CD14-positive monocyte (primary cell): ENCODE measurements around the gene ZNF423. TPM values are rescaled to one million over a fixed set of nuclear protein-coding genes. Genes with fewer than 3 reads are reported as not detected.

Source experiments
- DNase-seq, 3 donors: peaks; one replicate each; pipeline ENCODE4 v3.0.0-alpha.2; 2011 to 2022
- H2AFZ ChIP-seq: 2 replicates; pipeline ENCODE4 v1.6.0; 2012; ENCODE audit warnings: mild to moderate bottlenecking, low read depth, low read length, inconsistent platforms; ENCODE audit not compliant: insufficient read depth, poor library complexity, severe bottlenecking
- H3K27ac ChIP-seq, 2 donors: 1 replicate in 1 of 2; 2 replicates in 1 of 2; pipeline ENCODE4 v1.5.1; 2012 to 2013; ENCODE audit warnings: low read length in 2 of 2, control low read depth in 1 of 2, inconsistent platforms in 1 of 2, low read depth in 1 of 2, mild to moderate bottlenecking in 1 of 2
- H3K27me3 ChIP-seq, 2 donors: one replicate each; pipeline versions ENCODE4 v1.6.0 to v1.6.1; 2011 to 2013; ENCODE audit warnings: low read length in 2 of 2; ENCODE audit not compliant: control insufficient read depth in 2 of 2, insufficient read depth in 2 of 2
- H3K36me3 ChIP-seq, 2 donors: replicated peaks in 1 of 2; 1 replicate in 1 of 2; 2 replicates in 1 of 2; pipeline versions ENCODE4 v1.5.1 to v1.6.1; 2012 to 2013; ENCODE audit warnings: low read length in 2 of 2, control low read depth in 1 of 2, inconsistent platforms in 1 of 2, mild to moderate bottlenecking in 1 of 2; ENCODE audit not compliant: insufficient read depth in 2 of 2, control insufficient read depth in 1 of 2
- H3K4me1 ChIP-seq, 2 donors: 1 replicate in 1 of 2; 2 replicates in 1 of 2; pipeline versions ENCODE4 v1.5.1 to v1.6.1; 2012 to 2013; ENCODE audit warnings: low read length in 2 of 2, control low read depth in 1 of 2, inconsistent platforms in 1 of 2, mild to moderate bottlenecking in 1 of 2, moderate library complexity in 1 of 2; ENCODE audit not compliant: insufficient read depth in 2 of 2, control insufficient read depth in 1 of 2
- H3K4me2 ChIP-seq: replicated peaks from 2 replicates; pipeline ENCODE3; 2012; ENCODE audit warnings: low read length, moderate library complexity, mild to moderate bottlenecking; ENCODE audit not compliant: poor library complexity, severe bottlenecking; ENCODE audit errors: extremely low read depth
- H3K4me3 ChIP-seq, 3 experiments: fragments of 200-600 bp in 1 of 3; sonication (generic) in 1 of 3; replicated peaks in 1 of 3; 1 replicate in 2 of 3; 2 replicates in 1 of 3; pipeline ENCODE4 v1.5.1; 2011 to 2013; ENCODE audit warnings: low read length in 3 of 3, mild to moderate bottlenecking in 3 of 3, control low read depth in 2 of 3, low read depth in 2 of 3, inconsistent platforms in 1 of 3, moderate library complexity in 1 of 3
- H3K79me2 ChIP-seq: 2 replicates; pipeline ENCODE4 v1.6.0; 2012; ENCODE audit warnings: mild to moderate bottlenecking, control low read depth, inconsistent platforms, low read length, moderate library complexity; ENCODE audit not compliant: insufficient read depth
- H3K9ac ChIP-seq: 2 replicates; pipeline ENCODE4 v1.6.0; 2017; ENCODE audit warnings: low read length, mild to moderate bottlenecking; ENCODE audit not compliant: insufficient read depth, poor library complexity, severe bottlenecking
- H3K9me3 ChIP-seq, 2 donors: replicated peaks in 1 of 2; 1 replicate in 1 of 2; 2 replicates in 1 of 2; pipeline versions ENCODE4 v1.5.1 to v1.6.1; 2012 to 2013; ENCODE audit warnings: low read length in 2 of 2, control low read depth in 1 of 2; ENCODE audit not compliant: control insufficient read depth in 1 of 2, insufficient read depth in 1 of 2
- H4K20me1 ChIP-seq: 2 replicates; pipeline ENCODE4 v1.6.0; 2012; ENCODE audit warnings: mild to moderate bottlenecking, low read length, control low read depth, moderate library complexity; ENCODE audit not compliant: insufficient read depth
- H3K27ac Mint-ChIP-seq, 7 donors: one replicate each; pipeline ENCODE4 v1.8.0; 2020; ENCODE audit warnings: mild to moderate bottlenecking in 7 of 7, mixed read lengths in 7 of 7, moderate library complexity in 6 of 7, inconsistent platforms in 2 of 7
- H3K27me3 Mint-ChIP-seq, 3 donors: one replicate each; pipeline ENCODE4 v1.8.0; 2021 to 2022; ENCODE audit warnings: low read depth in 3 of 3, mild to moderate bottlenecking in 3 of 3, mixed read lengths in 3 of 3, moderate library complexity in 3 of 3, inconsistent platforms in 1 of 3
- H3K36me3 Mint-ChIP-seq, 2 donors: one replicate each; pipeline ENCODE4 v1.8.0; 2020; ENCODE audit warnings: mixed read lengths in 2 of 2, inconsistent platforms in 1 of 2, mild to moderate bottlenecking in 1 of 2
- H3K4me1 Mint-ChIP-seq: one replicate; pipeline ENCODE4 v1.8.0; 2020; ENCODE audit warnings: mild to moderate bottlenecking, mixed read lengths
- H3K4me3 Mint-ChIP-seq, 2 donors: one replicate each; pipeline ENCODE4 v1.8.0; 2020; ENCODE audit warnings: mild to moderate bottlenecking in 2 of 2, mixed read lengths in 2 of 2, moderate library complexity in 1 of 2
- H3K9me3 Mint-ChIP-seq, 7 donors: one replicate each; pipeline ENCODE4 v1.8.0; 2020 to 2022; ENCODE audit warnings: mixed read lengths in 7 of 7, mild to moderate bottlenecking in 6 of 7, moderate library complexity in 6 of 7, inconsistent platforms in 2 of 7
- WGBS: methylation state at CpG from one replicate; pipeline ENCODE4 v1.1.5; 2013; ENCODE audit warnings: missing lambda C conversion rate; ENCODE audit not compliant: insufficient coverage; 5-methylcytosine and 5-hydroxymethylcytosine counted together
- intact Hi-C, 2 donors: fragments of 100-400 bp; cut with micrococcal nuclease; formaldehyde crosslinking; loops; one replicate each; pipeline versions ENCODE4 v1.15.0 to v1.15.1; 2023
- polyA plus RNA-seq, 3 donors: library from polyadenylated mRNA; depleted of rRNA in 1 of 3; unstranded in 2 of 3; stranded (reverse) in 1 of 3; fragments of 300-500 nt in 2 of 3; fragments of >200 nt in 1 of 3; fragmentation: Illumina TruSeq in 2 of 3; gene quantifications; 1 replicate in 2 of 3; 2 replicates in 1 of 3; pipeline ENCODE4 v1.2.3, GENCODE V29; 2012 to 2021
- TF ChIP-seq, protein P1 (sequence below): fragments of 200-600 bp; IDR thresholded peaks from one replicate; pipeline ENCODE4 v1.8.0; 2022; ENCODE audit warnings: antibody characterized with exemption, mild to moderate bottlenecking

The ZNF423 gene
- polyA plus RNA-seq, 3 donors = not detected

- Mint-ChIP-seq H3K9me3 (peaks cover 0 to 3% (median 0%) of the 10 kb centered on the region in 7 donors), H3K4me1 (no peaks in the 10 kb centered on the region), H3K4me3 (no peak overlapping the region), H3K36me3 (no peaks in the 10 kb centered on the region), H3K27ac (no peak overlapping the region), H3K27me3 (peaks cover 0 to 5% (median 5%) of the 10 kb centered on the region in 3 donors)
- TF ChIP-seq, protein P1, sequence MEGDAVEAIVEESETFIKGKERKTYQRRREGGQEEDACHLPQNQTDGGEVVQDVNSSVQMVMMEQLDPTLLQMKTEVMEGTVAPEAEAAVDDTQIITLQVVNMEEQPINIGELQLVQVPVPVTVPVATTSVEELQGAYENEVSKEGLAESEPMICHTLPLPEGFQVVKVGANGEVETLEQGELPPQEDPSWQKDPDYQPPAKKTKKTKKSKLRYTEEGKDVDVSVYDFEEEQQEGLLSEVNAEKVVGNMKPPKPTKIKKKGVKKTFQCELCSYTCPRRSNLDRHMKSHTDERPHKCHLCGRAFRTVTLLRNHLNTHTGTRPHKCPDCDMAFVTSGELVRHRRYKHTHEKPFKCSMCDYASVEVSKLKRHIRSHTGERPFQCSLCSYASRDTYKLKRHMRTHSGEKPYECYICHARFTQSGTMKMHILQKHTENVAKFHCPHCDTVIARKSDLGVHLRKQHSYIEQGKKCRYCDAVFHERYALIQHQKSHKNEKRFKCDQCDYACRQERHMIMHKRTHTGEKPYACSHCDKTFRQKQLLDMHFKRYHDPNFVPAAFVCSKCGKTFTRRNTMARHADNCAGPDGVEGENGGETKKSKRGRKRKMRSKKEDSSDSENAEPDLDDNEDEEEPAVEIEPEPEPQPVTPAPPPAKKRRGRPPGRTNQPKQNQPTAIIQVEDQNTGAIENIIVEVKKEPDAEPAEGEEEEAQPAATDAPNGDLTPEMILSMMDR = no peak
- no peak overlapping the region for H3K9ac ChIP-seq
- no peak overlapping the region for H3K4me3 ChIP-seq
- H3K79me2 ChIP-seq = no peaks in the 10 kb centered on the region
- H3K9me3 ChIP-seq = no peaks in the 10 kb centered on the region
- H2AFZ ChIP-seq = no peak overlapping the region
- H3K4me2 ChIP-seq = no peak overlapping the region
- no peak for DNase-seq
- intact Hi-C loops = no loop called here
- WGBS = 83% methylated on average over 1 of the region's 1 CpG
- no peaks in the 10 kb centered on the region for H4K20me1 ChIP-seq
- H3K36me3 ChIP-seq = no peaks in the 10 kb centered on the region
- H3K4me1 ChIP-seq = no peaks in the 10 kb centered on the region
- H3K27ac ChIP-seq = no peak overlapping the region
- H3K27me3 ChIP-seq = no peaks in the 10 kb centered on the region
Measured at GRCh38 chr16:49635009-49635350, 220.9 kb downstream of the ZNF423 start.

GRCh38 chr16:49634235-49635008, 221.5 kb downstream of the ZNF423 start:
- Histone ChIP-seq H3K27me3 (no peaks in the 10 kb centered on the region), H3K4me2 (no peak overlapping the region), H3K79me2 (no peaks in the 10 kb centered on the region), H3K27ac (no peak overlapping the region), H3K4me3 (no peak overlapping the region), H3K9me3 (no peaks in the 10 kb centered on the region), H3K36me3 (no peaks in the 10 kb centered on the region), H3K9ac (no peak overlapping the region), H3K4me1 (no peaks in the 10 kb centered on the region), H4K20me1 (no peaks in the 10 kb centered on the region), H2AFZ (no peak overlapping the region)
- H3K27me3 Mint-ChIP-seq = peaks cover 0 to 5% (median 5%) of the 10 kb centered on the region in 3 donors
- H3K27ac Mint-ChIP-seq = peak overlapping the region in 2 of 7 donors; percentile 39 to 68
- DNase-seq = no peak
- intact Hi-C loops = no loop called here
- no peaks in the 10 kb centered on the region for H3K4me1 Mint-ChIP-seq
- H3K4me3 Mint-ChIP-seq = no peak overlapping the region
- H3K36me3 Mint-ChIP-seq = no peaks in the 10 kb centered on the region
- H3K9me3 Mint-ChIP-seq = peaks cover 0 to 5% (median 1%) of the 10 kb centered on the region in 7 donors
- WGBS = 95% methylated on average over 7 of the region's 10 CpGs
- TF ChIP-seq, protein P1 = no peak
